ENCODE measurements around the gene LAMTOR3. TPM values are rescaled to one million over a fixed set of nuclear protein-coding genes. Genes with fewer than 3 reads are reported as not detected.

The LAMTOR3 gene
- total RNA-seq, 4 donors from 2014 or later, result 13.2 to 28.6 (median 21.1) TPM

DNA sequence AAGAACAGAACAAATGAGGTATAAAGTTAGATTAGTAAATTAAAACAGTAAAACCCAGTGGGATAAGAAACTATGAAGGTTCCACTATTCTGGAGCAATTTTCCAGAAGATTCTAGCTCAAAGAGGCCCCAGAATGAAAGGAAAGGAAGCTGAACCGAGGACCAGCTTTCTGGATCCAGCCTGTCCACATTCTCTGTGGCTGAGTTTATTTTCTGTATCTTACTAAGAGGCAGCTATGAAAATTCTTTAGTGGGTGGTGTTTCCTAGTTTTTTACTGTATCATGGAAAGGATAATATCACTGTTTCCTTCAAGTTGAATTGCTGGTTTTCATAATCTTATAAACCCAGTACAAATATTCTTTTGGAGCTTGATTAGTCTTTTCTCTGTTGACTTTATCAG lies 65.8 kb downstream of the LAMTOR3 start:
- Histone ChIP-seq H3K4me3 (no peak overlapping the region), H3K27me3 (no peaks in the 10 kb centered on the region), H3K4me1 (no peaks in the 10 kb centered on the region), H3K36me3 (no peaks in the 10 kb centered on the region), H3K9me3 (no peaks in the 10 kb centered on the region), H3K27ac (no peak overlapping the region)
- TF ChIP-seq POLR2A (IDR thresholded peaks at IDR 0.05), result no peak
- TF ChIP-seq, protein P1, sequence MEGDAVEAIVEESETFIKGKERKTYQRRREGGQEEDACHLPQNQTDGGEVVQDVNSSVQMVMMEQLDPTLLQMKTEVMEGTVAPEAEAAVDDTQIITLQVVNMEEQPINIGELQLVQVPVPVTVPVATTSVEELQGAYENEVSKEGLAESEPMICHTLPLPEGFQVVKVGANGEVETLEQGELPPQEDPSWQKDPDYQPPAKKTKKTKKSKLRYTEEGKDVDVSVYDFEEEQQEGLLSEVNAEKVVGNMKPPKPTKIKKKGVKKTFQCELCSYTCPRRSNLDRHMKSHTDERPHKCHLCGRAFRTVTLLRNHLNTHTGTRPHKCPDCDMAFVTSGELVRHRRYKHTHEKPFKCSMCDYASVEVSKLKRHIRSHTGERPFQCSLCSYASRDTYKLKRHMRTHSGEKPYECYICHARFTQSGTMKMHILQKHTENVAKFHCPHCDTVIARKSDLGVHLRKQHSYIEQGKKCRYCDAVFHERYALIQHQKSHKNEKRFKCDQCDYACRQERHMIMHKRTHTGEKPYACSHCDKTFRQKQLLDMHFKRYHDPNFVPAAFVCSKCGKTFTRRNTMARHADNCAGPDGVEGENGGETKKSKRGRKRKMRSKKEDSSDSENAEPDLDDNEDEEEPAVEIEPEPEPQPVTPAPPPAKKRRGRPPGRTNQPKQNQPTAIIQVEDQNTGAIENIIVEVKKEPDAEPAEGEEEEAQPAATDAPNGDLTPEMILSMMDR (IDR thresholded peaks at IDR 0.05), result no peak
- no peak for DNase-seq

Other genes starting within 250 kb of the LAMTOR3 start
- not detected for gene C4orf54, start 236.6 kb downstream of the LAMTOR3 start, total RNA-seq
- 10 to 100 TPM in 1 of 4 donors, 1 to 10 TPM in 2, not detected in 1; 1.1 to 47.0 (median 5.0) TPM for gene DAPP1, start 77.6 kb downstream of the LAMTOR3 start, total RNA-seq
- gene DNAJB14, start 52.2 kb upstream of the LAMTOR3 start, total RNA-seq, result 10 to 100 TPM; 19.8 to 36.5 (median 33.0) TPM
- gene H2AZ1, start 55.8 kb upstream of the LAMTOR3 start, total RNA-seq, result 100 to 1,000 TPM in 1 of 4 donors, 10 to 100 TPM in 3; 33.7 to 128 (median 81.2) TPM